DOHH2 (cell line): ENCODE data around the gene CSTB.

Experiments
- H3F3A ChIP-seq: fragments of 200-600 bp; sonication (generic), shearing (Covaris generic); 2 replicates; pipeline ENCODE4 v1.6.0; 2016; ENCODE audit warnings: antibody characterized with exemption, mild to moderate bottlenecking; ENCODE audit not compliant: control insufficient read depth, insufficient read depth
- H3K27ac ChIP-seq: fragments of 200-600 bp; sonication (generic); 2 replicates; pipeline ENCODE4 v1.5.1; 2014; ENCODE audit warnings: low read depth, mild to moderate bottlenecking, low read length, moderate library complexity
- H3K27me3 ChIP-seq: fragments of 200-600 bp; sonication (generic); 2 replicates; pipeline ENCODE4 v1.6.1; 2014; ENCODE audit warnings: mild to moderate bottlenecking, low read length, mixed read lengths; ENCODE audit not compliant: control insufficient read depth
- H3K36me3 ChIP-seq: fragments of 200-600 bp; sonication (generic); 2 replicates; pipeline ENCODE4 v1.6.1; 2014; ENCODE audit warnings: mild to moderate bottlenecking, low read length, moderate library complexity, mixed read lengths; ENCODE audit not compliant: control insufficient read depth
- H3K4me1 ChIP-seq: fragments of 200-600 bp; sonication (generic); 2 replicates; pipeline ENCODE4 v1.6.1; 2014; ENCODE audit warnings: mild to moderate bottlenecking, low read length, mixed read lengths; ENCODE audit not compliant: control insufficient read depth
- H3K4me2 ChIP-seq: fragments of 200-600 bp; sonication (generic); 2 replicates; pipeline ENCODE4 v1.6.0; 2014; ENCODE audit warnings: mild to moderate bottlenecking, low read length, moderate library complexity
- H3K4me3 ChIP-seq: fragments of 200-600 bp; sonication (generic); 2 replicates; pipeline ENCODE4 v1.5.1; 2014; ENCODE audit warnings: mild to moderate bottlenecking, low read length, mixed read lengths
- H3K79me2 ChIP-seq: fragments of 200-600 bp; sonication (generic); 2 replicates; pipeline ENCODE4 v1.6.1; 2014; ENCODE audit warnings: mild to moderate bottlenecking, low read length, mixed read lengths; ENCODE audit not compliant: control insufficient read depth
- H3K9me2 ChIP-seq: fragments of 200-600 bp; sonication (generic); replicated peaks from 2 replicates; pipeline ENCODE4 v1.6.1; 2014; ENCODE audit warnings: mild to moderate bottlenecking, low read length, mixed read lengths; ENCODE audit not compliant: control insufficient read depth
- H3K9me3 ChIP-seq: fragments of 200-600 bp; sonication (generic); 2 replicates; pipeline ENCODE4 v1.6.1; 2014; ENCODE audit warnings: antibody characterized with exemption, low read length, mixed read lengths; ENCODE audit not compliant: control insufficient read depth, insufficient read depth
- H4K20me1 ChIP-seq: fragments of 200-600 bp; sonication (generic); 2 replicates; pipeline ENCODE4 v1.6.0; 2014; ENCODE audit warnings: low read depth, mild to moderate bottlenecking, antibody characterized with exemption, low read length, moderate library complexity; ENCODE audit not compliant: control insufficient read depth, insufficient read depth
- EZH2phosphoT487 ChIP-seq: fragments of 200-600 bp; sonication (generic); IDR thresholded peaks from 2 replicates; pipeline ENCODE4 v1.6.1; 2017; ENCODE audit warnings: borderline replicate concordance, mild to moderate bottlenecking, antibody characterized with exemption, low read length, moderate library complexity, mixed read lengths
- TF ChIP-seq, protein P1 (sequence below): fragments of 200-600 bp; sonication (generic); IDR thresholded peaks from one replicate; pipeline ENCODE4 v1.5.1; 2014; ENCODE audit warnings: antibody characterized with exemption, mild to moderate bottlenecking, low read depth, low read length; ENCODE audit not compliant: poor library complexity, severe bottlenecking

The CSTB gene

DNA sequence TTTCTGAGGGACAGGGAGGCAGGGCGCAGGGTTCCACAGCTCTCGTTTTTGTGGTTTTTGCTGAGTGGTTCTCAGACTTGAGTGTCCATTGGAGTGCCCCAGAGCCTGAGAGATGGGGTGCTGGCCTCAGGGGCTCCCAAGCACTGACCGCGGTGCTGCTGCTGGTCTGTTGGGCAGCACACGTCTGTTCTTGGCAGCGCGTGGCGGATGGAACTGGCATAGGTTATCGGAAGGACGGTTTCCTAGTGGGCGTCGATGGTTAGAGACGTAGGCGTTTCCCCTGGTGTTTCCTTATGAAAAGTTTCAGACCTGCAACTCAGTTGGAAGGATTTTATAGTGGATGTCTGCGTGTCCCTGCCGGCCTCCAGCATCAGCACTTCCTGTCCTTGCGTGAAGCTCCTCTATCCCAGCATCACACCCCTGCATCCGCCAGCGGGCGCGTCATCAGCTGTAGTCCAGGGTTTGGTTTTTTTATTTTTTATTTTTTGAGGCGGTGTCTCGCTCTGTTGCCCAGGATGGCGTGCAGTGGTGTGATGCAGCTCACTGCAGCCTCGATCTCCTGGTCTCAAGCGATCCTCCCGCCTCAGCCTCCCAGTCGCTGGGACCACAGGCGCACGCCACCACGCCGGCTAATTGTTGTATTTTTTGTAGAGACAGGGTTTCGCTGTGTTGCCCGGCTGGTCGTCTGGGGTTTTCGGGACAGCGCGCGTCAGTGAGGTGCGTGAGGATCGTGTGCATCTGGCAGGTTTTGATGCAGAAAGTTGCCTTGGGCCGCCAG lies 25.1 kb upstream of the CSTB start:
- Histone ChIP-seq H3F3A (peaks cover 12% of the 10 kb centered on the region), H4K20me1 (0 out of 2 replicates have a peak, but pooled peaks cover 3% of the 10 kb centered on the region), H3K9me2 (no peaks in the 10 kb centered on the region), H3K4me1 (peaks cover 31% of the 10 kb centered on the region), H3K27me3 (no peaks in the 10 kb centered on the region), H3K4me2 (no peak overlapping the region), H3K4me3 (no peak overlapping the region), H3K9me3 (no peaks in the 10 kb centered on the region), H3K36me3 (peaks cover 96% of the 10 kb centered on the region), H3K79me2 (peaks cover 12% of the 10 kb centered on the region), H3K27ac (no peak overlapping the region)
- TF ChIP-seq, protein P1, sequence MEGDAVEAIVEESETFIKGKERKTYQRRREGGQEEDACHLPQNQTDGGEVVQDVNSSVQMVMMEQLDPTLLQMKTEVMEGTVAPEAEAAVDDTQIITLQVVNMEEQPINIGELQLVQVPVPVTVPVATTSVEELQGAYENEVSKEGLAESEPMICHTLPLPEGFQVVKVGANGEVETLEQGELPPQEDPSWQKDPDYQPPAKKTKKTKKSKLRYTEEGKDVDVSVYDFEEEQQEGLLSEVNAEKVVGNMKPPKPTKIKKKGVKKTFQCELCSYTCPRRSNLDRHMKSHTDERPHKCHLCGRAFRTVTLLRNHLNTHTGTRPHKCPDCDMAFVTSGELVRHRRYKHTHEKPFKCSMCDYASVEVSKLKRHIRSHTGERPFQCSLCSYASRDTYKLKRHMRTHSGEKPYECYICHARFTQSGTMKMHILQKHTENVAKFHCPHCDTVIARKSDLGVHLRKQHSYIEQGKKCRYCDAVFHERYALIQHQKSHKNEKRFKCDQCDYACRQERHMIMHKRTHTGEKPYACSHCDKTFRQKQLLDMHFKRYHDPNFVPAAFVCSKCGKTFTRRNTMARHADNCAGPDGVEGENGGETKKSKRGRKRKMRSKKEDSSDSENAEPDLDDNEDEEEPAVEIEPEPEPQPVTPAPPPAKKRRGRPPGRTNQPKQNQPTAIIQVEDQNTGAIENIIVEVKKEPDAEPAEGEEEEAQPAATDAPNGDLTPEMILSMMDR: no peak
- TF ChIP-seq EZH2phosphoT487: no peak

DNA sequence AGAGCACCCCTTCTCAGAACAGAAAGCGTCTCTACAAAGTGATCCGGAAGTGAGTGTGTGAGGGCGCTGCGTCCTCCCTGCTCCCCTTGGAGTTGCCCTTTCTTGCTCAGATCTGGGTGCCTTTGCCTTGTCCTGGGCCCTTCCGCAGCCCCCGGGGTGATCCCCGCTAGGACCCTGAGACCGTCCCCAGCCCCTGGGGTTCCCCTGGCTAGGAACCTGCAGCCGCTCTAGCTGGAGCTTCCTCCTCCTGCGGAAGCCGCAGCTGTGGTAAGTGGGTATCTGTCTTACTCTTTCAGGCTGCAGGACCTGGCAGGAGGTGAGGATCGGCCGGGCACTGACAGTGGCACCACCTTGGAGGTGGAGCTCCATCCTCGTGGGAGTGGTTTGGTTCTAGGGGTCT lies 24.5 kb upstream of the CSTB start:
- TF ChIP-seq, protein P1: no peak
- no peak for TF ChIP-seq EZH2phosphoT487
- peaks cover 96% of the 10 kb centered on the region for H3K36me3 ChIP-seq
- 0 out of 2 replicates have a peak, but pooled peaks cover 3% of the 10 kb centered on the region for H4K20me1 ChIP-seq
- H3K27me3 ChIP-seq: no peaks in the 10 kb centered on the region
- no peak overlapping the region for H3K4me2 ChIP-seq
- H3K9me2 ChIP-seq: no peaks in the 10 kb centered on the region
- H3K4me1 ChIP-seq: peaks cover 25% of the 10 kb centered on the region
- H3K9me3 ChIP-seq: no peaks in the 10 kb centered on the region
- H3K79me2 ChIP-seq: peaks cover 11% of the 10 kb centered on the region
- H3K27ac ChIP-seq: no peak overlapping the region
- no peak overlapping the region for H3K4me3 ChIP-seq
- peaks cover 5% of the 10 kb centered on the region for H3F3A ChIP-seq

DNA sequence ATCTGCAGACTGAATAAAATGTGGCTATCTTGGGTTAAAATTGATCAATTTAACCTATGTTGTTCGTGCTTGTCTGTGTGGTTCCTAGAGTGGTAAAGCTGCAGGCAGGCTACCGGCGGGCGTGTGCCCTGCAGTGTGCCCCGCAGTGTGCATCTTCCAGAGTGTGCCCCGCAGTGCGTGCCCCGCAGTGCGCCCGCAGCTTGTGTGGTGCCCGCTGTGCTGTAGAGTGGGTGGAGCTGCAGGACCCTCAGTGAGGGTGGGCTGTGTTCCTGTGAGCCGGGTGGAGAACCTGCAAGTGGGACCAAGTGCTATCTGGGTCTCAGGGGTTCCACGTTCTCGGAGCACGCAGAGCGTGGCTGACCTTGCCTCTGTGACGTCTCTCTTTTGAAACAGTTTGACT lies 24.0 kb upstream of the CSTB start:
- no peak overlapping the region for H3K27ac ChIP-seq
- H3K4me3 ChIP-seq: no peak overlapping the region
- H3K36me3 ChIP-seq: peaks cover 98% of the 10 kb centered on the region

More for the DNA sequence above, 24.0 kb upstream of the CSTB start:
- H3K4me2 ChIP-seq: no peak overlapping the region
- H3K27me3 ChIP-seq: no peaks in the 10 kb centered on the region
- no peaks in the 10 kb centered on the region for H3K9me3 ChIP-seq
- H4K20me1 ChIP-seq: 0 out of 2 replicates have a peak, but pooled peaks cover 3% of the 10 kb centered on the region
- peaks cover 21% of the 10 kb centered on the region for H3K4me1 ChIP-seq
- peaks cover 15% of the 10 kb centered on the region for H3K79me2 ChIP-seq
- TF ChIP-seq, protein P1: no peak
- no peak for TF ChIP-seq EZH2phosphoT487
- peaks cover under 1% of the 10 kb centered on the region for H3F3A ChIP-seq
- no peaks in the 10 kb centered on the region for H3K9me2 ChIP-seq
